ENCODE measurements around the gene INPP4B.
"Not testable (repeated sequence)": the region's sequence is repeated elsewhere in the genome, so short reads cannot be mapped to it uniquely, and the experiment has no call there.

Gene INPP4B

GRCh38 chr4:142826503-142827241 lies 19.4 kb downstream of the INPP4B start:
- no peak for DNase-seq (ENCODE audit: low read depth in 2 of 2)

DNA sequence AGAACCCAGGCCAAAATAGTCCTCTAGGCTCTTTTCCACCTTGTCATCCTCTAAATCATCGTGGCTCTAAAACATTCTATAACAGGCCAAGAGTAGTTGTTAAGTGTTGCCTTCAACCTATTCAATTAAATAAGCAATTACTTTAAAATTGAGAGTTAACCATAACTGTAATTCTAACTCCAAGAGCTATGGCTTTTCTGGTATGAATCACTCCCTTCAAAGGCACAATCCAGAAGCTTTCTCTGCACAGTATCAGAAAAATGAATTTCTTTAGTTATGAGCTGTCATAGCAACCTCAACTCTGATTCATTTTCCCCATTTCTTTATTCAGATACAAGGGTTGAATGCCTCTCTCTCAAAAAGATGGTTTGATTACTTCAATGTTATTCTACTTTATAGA lies 21.7 kb downstream of the INPP4B start:
- DNase-seq (ENCODE audit: low read depth in 2 of 2): no peak

GRCh38 chr4:142823796-142824195 lies 22.3 kb downstream of the INPP4B start:
- no peak for DNase-seq (ENCODE audit: low read depth in 2 of 2)

GRCh38 chr4:142818476-142818875 lies 27.6 kb downstream of the INPP4B start:
- no peak for DNase-seq (ENCODE audit: low read depth in 2 of 2)

DNA sequence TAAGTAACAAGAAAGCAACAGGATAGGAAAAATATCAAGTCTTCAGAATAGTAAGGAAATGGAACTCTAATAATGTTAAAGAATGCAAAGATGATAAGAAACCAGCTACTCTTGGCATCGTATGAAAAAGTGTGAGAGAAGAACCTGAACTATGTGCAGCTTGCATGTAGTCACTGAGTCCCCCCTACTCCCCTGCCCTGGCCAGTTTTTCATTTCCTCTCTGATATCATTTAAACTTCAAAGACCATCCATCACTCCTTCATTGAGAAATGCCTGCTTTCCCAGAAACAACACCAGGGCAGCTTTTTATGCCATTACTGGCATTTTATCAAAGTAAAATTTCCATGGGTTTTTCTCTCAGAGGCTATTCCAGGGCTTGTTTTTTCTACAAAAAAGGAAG lies 28.1 kb downstream of the INPP4B start:
- DNase-seq (ENCODE audit: low read depth in 2 of 2): no peak

DNA sequence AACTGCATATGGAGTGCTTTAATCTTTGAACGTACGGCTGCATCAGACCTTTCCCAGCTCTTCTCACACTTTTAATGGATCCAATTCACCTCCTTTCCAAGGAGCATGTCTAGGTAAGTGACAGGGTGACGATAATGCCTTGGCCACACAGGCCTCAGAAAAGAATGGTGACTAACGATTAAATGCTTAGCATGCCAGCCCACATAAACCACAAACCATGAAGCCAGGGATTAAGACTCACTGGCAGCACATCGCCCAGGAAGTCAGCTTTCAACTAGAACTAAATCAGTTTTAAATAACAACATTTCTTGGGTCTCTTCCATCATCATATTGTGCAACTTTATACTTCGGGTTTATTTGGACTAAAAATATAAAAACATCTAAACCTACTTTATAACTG lies 28.7 kb downstream of the INPP4B start:
- DNase-seq (ENCODE audit: low read depth in 2 of 2): no peak

GRCh38 chr4:142815834-142816233 lies 30.3 kb downstream of the INPP4B start:
- no peak for DNase-seq (ENCODE audit: low read depth in 2 of 2)

DNA sequence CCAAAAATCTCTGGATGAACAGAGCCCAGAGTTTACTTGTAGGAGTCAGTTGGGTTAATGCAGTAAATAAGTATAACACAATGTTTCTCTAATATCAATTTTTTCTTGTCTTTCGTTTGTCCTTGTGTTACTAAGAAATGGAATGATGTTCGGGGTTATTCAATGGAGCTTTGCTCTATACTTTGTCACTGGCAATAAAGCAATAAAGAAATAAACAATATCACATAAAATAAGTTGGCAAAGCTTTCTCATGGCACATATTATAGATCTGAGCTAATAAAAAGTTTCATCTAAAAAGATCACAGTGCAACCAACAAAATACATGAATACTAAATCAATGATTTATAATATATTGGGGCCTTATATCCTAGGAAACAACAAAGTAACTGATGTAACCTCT lies 32.7 kb downstream of the INPP4B start:
- DNase-seq (ENCODE audit: low read depth in 2 of 2): no peak

- DNase-seq (ENCODE audit: low read depth in 2 of 2): no peak
Observed at GRCh38 chr4:142812091-142812490, 34.0 kb downstream of the INPP4B start.

- DNase-seq (ENCODE audit: low read depth in 2 of 2): no peak
Observed at GRCh38 chr4:142811034-142811433, 35.1 kb downstream of the INPP4B start.

DNA sequence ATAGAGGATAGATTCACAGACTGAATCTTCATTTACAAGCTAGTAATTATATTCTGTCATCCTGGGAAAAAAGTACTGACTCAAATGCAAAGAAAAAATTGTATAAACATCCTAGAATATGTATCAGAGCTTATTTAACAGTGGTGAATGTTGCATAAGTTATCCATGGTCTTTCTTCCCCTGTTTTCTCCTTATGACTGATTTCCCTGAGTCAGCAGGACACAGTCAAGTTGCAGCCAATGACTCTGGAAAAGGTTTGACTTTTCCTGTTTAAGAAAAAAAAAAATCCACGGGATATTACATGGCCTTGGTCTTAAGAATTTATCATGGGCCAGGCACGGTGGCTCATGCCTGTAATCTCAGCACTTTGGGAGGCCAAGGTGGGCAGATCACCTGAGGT lies 36.5 kb downstream of the INPP4B start:
- no peak for DNase-seq (ENCODE audit: low read depth in 2 of 2)

DNA sequence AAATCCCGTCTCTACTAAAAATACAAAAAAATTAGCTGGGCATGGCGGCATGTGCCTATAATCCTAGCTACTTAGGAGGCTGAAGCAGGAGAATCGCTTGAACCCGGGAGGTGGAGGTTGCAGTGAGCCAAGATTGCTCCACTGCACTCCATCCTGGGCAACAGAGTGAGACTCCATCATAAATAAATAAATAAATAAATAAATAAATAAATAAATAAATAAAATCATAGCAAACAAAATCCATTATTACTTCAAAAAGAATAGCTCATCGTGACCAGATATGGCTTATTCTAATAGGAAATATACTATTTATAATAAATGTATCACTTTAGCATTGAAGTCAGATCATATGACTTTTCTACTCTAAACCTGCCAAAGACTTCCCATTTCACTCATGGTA lies 42.2 kb downstream of the INPP4B start:
- not testable (repeated sequence) for DNase-seq (ENCODE audit: low read depth in 2 of 2)

- DNase-seq (ENCODE audit: low read depth in 2 of 2): no peak
Observed at GRCh38 chr4:142801966-142802365, 44.1 kb downstream of the INPP4B start.

- no peak for DNase-seq (ENCODE audit: low read depth in 2 of 2)
Observed at GRCh38 chr4:142781114-142781513, 65.0 kb downstream of the INPP4B start.

- DNase-seq (ENCODE audit: low read depth in 2 of 2): no peak
Observed at GRCh38 chr4:142778900-142779299, 67.2 kb downstream of the INPP4B start.

- DNase-seq (ENCODE audit: low read depth in 2 of 2): no peak
Observed at GRCh38 chr4:142778430-142778829, 67.7 kb downstream of the INPP4B start.

DNA sequence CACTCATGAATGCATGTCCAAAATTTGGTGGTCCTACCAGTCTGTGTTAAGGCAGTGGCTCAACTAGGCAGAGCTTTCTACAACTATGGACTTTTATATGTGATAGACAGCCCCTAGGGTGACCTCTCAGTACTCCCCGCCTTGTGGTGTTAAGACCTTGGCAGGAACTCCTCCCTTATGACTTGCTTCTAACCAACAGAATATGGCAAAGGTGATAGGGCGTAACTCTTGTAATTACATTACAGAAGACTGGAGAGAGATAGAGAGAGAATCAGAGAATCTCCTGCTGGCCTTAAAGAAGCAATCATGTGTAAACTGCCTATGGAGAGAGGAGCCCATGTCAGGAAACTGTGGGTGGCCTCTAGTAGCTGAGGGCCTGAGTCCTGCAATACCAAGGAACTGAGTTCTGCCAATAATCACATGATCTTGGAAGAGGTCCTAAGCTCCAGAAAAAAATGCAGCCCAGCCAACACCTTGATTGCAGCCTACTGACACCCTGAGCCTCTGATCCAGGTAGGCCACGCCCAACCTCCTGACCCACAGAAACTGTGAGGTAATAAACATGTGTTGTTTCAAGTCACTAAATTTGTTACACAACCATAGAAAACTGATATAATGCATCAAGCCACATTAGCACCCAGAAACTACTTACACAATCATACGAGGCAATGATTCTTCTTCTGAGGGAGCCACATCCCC lies 68.9 kb downstream of the INPP4B start:
- no peak for DNase-seq (ENCODE audit: low read depth in 2 of 2)

DNA sequence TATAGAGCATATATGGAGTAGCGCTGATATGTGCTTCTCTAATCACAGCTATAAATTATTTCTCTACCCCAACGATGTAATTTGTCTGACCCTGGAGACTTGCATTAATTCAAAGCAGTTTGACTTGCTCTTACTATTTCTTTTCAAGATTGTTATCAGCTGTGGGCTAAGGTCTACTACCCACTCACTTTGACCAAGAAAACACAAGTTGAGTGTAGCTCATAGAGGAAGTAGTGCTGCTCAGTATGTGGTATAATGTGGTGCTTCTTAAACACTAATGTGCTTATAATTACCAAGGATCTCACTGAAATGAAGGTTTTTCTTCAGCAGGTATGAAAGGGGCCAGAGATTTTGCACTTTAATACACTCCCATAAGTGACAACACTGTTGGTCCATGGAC lies 70.1 kb downstream of the INPP4B start:
- DNase-seq (ENCODE audit: low read depth in 2 of 2): no peak

- no peak for DNase-seq (ENCODE audit: low read depth in 2 of 2)
Observed at GRCh38 chr4:142773505-142773904, 72.6 kb downstream of the INPP4B start.

DNA sequence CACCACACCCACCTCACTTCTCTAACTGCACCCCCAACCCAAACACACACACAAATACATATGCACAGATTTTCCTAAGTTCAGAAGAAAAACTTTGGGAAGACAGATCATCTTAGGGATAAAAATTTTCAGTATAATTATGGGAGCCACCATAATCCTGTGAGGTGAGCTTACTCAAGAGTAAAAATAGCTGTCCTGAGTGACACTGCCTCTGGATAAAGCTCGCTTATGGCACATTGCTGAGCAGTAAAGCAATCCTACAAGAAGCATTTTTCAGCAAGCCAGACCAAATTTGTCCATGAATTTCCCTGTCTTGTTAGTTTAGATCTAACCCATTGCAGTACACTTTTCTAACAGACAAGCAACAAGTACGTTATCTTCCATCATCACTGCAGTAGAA lies 83.8 kb downstream of the INPP4B start:
- no peak for DNase-seq (ENCODE audit: low read depth in 2 of 2)

- no peak for DNase-seq (ENCODE audit: low read depth in 2 of 2)
Observed at GRCh38 chr4:142752202-142752786, 93.8 kb downstream of the INPP4B start.

GRCh38 chr4:142743121-142743825 lies 102.8 kb downstream of the INPP4B start:
- DNase-seq (ENCODE audit: low read depth in 2 of 2): no peak

GRCh38 chr4:142741995-142742394 lies 104.1 kb downstream of the INPP4B start:
- no peak for DNase-seq (ENCODE audit: low read depth in 2 of 2)

Data from stimulated activated CD8-positive, alpha-beta memory T cell treated with anti-CD3 and anti-CD28 coated beads, Interleukin-2, amount 100 ng/mL, for 1 hour (primary cell).